ENCODE results near the gene CCT3. TPM values are rescaled to one million over a fixed set of nuclear protein-coding genes. Genes with fewer than 3 reads are reported as not detected.
"Not testable (repeated sequence)": the region's sequence is repeated elsewhere in the genome, so short reads cannot be mapped to it uniquely, and the experiment has no call there.

CCT3 gene
- total RNA-seq, 6 donors from 2014 or later, result 53.5 to 171 (median 112) TPM

- DNase-seq (no peak), ATAC-seq (ENCODE audit: low FRiP score in 2 of 2) (no peak)
- Histone ChIP-seq H3K36me3 (no peaks in the 10 kb centered on the region), H3K27ac (no peak overlapping the region), H3K9me3 (no peaks in the 10 kb centered on the region), H3K4me3 (no peak overlapping the region), H3K4me1 (peaks cover 0 to 6% (median 2%) of the 10 kb centered on the region in 4 donors), H3K27me3 (peaks cover 0 to 7% (median 0%) of the 10 kb centered on the region in 4 donors)
- 87 to 88% methylated on average over 2 of the region's 2 CpGs for WGBS, 2 donors
- TF ChIP-seq, protein P1, sequence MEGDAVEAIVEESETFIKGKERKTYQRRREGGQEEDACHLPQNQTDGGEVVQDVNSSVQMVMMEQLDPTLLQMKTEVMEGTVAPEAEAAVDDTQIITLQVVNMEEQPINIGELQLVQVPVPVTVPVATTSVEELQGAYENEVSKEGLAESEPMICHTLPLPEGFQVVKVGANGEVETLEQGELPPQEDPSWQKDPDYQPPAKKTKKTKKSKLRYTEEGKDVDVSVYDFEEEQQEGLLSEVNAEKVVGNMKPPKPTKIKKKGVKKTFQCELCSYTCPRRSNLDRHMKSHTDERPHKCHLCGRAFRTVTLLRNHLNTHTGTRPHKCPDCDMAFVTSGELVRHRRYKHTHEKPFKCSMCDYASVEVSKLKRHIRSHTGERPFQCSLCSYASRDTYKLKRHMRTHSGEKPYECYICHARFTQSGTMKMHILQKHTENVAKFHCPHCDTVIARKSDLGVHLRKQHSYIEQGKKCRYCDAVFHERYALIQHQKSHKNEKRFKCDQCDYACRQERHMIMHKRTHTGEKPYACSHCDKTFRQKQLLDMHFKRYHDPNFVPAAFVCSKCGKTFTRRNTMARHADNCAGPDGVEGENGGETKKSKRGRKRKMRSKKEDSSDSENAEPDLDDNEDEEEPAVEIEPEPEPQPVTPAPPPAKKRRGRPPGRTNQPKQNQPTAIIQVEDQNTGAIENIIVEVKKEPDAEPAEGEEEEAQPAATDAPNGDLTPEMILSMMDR (IDR thresholded peaks at IDR 0.05), result no peak
- no peak for TF ChIP-seq POLR2AphosphoS5 (IDR thresholded peaks at IDR 0.05)
- no peak for TF ChIP-seq POLR2A (IDR thresholded peaks at IDR 0.05)
- no peak for TF ChIP-seq EP300 (IDR thresholded peaks at IDR 0.05)
These were observed 19.9 kb upstream of the CCT3 start for GRCh38 chr1:156357977-156358376.

DNA sequence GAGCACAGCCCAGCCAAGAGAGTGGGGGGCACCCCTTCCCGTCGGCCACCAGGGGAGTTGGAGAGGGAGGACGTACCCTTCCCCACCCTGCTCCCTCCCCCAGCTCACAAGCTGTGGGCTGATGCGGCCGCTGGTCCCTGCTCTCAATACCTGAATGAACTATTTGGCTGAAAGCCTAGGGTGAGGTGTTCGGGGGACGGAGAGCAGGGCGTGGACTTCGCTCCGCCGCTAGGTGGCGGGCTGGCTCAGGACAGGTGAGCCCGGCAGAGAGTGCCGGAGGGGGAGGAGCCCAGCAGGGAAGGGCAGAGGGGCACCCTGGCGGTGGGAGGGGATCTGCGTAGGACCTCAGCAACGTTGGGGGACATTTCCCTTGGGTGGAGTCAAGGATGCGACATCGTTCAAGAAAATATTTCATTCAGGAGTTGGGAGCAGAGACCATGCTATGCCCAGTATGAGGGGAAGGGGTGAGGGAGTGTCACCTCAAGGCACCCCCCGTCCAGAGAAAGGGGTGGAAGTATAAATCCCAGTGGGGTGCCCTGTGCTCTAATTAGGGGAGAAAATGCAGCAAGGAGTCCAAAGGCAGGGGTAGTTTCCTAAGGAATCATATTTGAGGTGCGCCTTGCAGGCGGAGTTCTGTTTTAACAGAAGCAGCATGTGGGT lies 18.9 kb upstream of the CCT3 start:
- DNase-seq (peak; percentile 68 to 87), ATAC-seq (ENCODE audit: low FRiP score in 2 of 2) (peak; percentile 58 to 88)
- TF ChIP-seq, protein P1 (IDR thresholded peaks at IDR 0.05), result peak; percentile 35 to 79 (median 56)
- TF ChIP-seq POLR2AphosphoS5 (IDR thresholded peaks at IDR 0.05), result no peak
- TF ChIP-seq POLR2A (IDR thresholded peaks at IDR 0.05), result no peak
- TF ChIP-seq EP300 (IDR thresholded peaks at IDR 0.05), result no peak
- Histone ChIP-seq H3K36me3 (no peaks in the 10 kb centered on the region), H3K4me1 (peaks cover 0 to 6% (median 2%) of the 10 kb centered on the region in 4 donors), H3K4me3 (no peak overlapping the region), H3K27ac (no peak overlapping the region), H3K9me3 (no peaks in the 10 kb centered on the region), H3K27me3 (peaks cover 0 to 7% (median 0%) of the 10 kb centered on the region in 4 donors)
- 13% methylated on average over 15 to 22 of the region's 22 CpGs for WGBS, 2 donors

GRCh38 chr1:156356262-156356874 lies 18.3 kb upstream of the CCT3 start:
- H3K4me1 ChIP-seq, result peaks cover 0 to 6% (median 2%) of the 10 kb centered on the region in 4 donors
- no peak overlapping the region for H3K4me3 ChIP-seq
- no peaks in the 10 kb centered on the region for H3K9me3 ChIP-seq
- TF ChIP-seq POLR2A (IDR thresholded peaks at IDR 0.05) (no peak), EP300 (IDR thresholded peaks at IDR 0.05) (no peak)
- TF ChIP-seq, protein P1 (IDR thresholded peaks at IDR 0.05), result no peak
- H3K36me3 ChIP-seq, result no peaks in the 10 kb centered on the region
- WGBS, 2 donors, result 30 to 55% methylated on average over 6 of the region's 6 CpGs
- DNase-seq (no peak), ATAC-seq (ENCODE audit: low FRiP score in 2 of 2) (no peak)
- H3K27ac ChIP-seq, result no peak overlapping the region
- H3K27me3 ChIP-seq, result peaks cover 0 to 7% (median 0%) of the 10 kb centered on the region in 4 donors

- not testable (repeated sequence) for H3K27ac ChIP-seq; H3K36me3 ChIP-seq; H3K27me3 ChIP-seq; H3K4me1 ChIP-seq; H3K9me3 ChIP-seq; H3K4me3 ChIP-seq; ATAC-seq (ENCODE audit: low FRiP score in 2 of 2)
- 92 to 95% methylated on average over 13 of the region's 13 CpGs for WGBS, 2 donors
- DNase-seq, result peak in 1 of 2 donors; percentile 37
These were observed 14.4 kb upstream of the CCT3 start for GRCh38 chr1:156352481-156352880.

GRCh38 chr1:156347331-156347730 lies 9.2 kb upstream of the CCT3 start:
- H3K4me1 ChIP-seq, result no peaks in the 10 kb centered on the region
- H3K36me3 ChIP-seq, result no peaks in the 10 kb centered on the region
- no peaks in the 10 kb centered on the region for H3K27me3 ChIP-seq
- WGBS, 2 donors, result 68 to 85% methylated on average over 4 of the region's 4 CpGs
- H3K9me3 ChIP-seq, result no peaks in the 10 kb centered on the region
- no peak overlapping the region for H3K27ac ChIP-seq
- DNase-seq (no peak), ATAC-seq (ENCODE audit: low FRiP score in 2 of 2) (no peak)
- TF ChIP-seq, protein P1 (IDR thresholded peaks at IDR 0.05), result no peak
- TF ChIP-seq POLR2AphosphoS5 (IDR thresholded peaks at IDR 0.05), result no peak
- TF ChIP-seq POLR2A (IDR thresholded peaks at IDR 0.05), result no peak
- no peak for TF ChIP-seq EP300 (IDR thresholded peaks at IDR 0.05)
- H3K4me3 ChIP-seq, result no peak overlapping the region

All from upper lobe of left lung (tissue), 6 donors.